Peyer's patch (tissue), 4 donors: ENCODE results near the gene DDX28.
A peak's percentile ranks its signal among the peaks of the same experiment; 100 is the strongest.

Experiments
- POLR2A ChIP-seq, 2 donors: fragments of 450-650 bp; IDR thresholded peaks; one replicate each; pipeline ENCODE4 v1.5.1; 2017; ENCODE audit warnings: antibody characterized with exemption in 2 of 2, mild to moderate bottlenecking in 2 of 2, moderate library complexity in 2 of 2
- TF ChIP-seq, protein P1 (sequence below), 6 experiments: fragments of 450-650 bp in 4 of 6; fragments of 200-600 bp in 2 of 6; sonication (generic) in 1 of 6; IDR thresholded peaks; one replicate each; pipeline ENCODE4 v1.5.1; 2017 to 2019; ENCODE audit warnings: antibody characterized with exemption in 6 of 6, mild to moderate bottlenecking in 3 of 6, moderate library complexity in 1 of 6

DNA sequence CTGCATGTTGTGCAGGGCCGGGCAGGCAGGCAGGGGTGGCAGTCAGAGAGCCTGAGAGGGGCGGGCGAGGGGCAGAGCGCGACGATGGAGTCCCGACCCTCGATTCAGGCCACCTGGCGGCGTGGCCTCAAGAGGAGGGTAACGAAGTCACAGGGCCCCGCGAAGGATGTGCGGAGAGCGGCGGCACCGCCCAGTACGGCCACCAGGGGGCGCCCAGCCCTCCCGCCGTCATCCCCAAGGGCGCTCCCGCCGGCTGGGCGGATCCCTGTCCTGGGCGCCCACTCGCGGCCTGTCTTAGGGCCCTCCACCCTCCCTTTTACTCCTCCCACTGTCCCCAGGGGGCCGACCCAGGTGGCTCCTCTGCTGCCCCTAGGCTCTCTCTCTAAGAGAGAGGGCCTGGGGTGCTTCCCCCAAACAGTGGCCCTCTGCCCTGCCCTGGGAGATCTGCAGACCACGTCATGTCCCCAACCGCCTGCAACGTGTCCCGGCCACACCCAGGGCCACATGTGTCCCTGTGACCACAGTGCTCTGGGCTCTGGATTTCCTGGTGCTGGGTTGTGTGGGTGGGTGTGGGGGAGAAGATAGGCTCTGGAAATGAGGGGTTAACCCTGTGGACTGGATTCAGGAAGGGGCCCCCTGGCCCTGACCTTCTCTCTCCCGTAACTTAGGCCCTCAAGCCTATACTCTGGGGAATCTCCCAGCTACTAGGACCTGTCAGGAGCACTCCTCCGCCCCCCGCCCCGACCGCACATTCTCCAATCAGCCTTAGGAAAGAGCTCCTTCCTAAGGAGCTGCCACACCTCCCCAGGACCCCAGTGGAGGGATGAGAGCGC, 29.6 kb downstream of the DDX28 start:
- TF ChIP-seq, protein P1, sequence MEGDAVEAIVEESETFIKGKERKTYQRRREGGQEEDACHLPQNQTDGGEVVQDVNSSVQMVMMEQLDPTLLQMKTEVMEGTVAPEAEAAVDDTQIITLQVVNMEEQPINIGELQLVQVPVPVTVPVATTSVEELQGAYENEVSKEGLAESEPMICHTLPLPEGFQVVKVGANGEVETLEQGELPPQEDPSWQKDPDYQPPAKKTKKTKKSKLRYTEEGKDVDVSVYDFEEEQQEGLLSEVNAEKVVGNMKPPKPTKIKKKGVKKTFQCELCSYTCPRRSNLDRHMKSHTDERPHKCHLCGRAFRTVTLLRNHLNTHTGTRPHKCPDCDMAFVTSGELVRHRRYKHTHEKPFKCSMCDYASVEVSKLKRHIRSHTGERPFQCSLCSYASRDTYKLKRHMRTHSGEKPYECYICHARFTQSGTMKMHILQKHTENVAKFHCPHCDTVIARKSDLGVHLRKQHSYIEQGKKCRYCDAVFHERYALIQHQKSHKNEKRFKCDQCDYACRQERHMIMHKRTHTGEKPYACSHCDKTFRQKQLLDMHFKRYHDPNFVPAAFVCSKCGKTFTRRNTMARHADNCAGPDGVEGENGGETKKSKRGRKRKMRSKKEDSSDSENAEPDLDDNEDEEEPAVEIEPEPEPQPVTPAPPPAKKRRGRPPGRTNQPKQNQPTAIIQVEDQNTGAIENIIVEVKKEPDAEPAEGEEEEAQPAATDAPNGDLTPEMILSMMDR (IDR thresholded peaks at IDR 0.05), result peak; percentile 96 to 99 (median 98)
- peak in 1 of 2 donors; percentile 42 for TF ChIP-seq POLR2A (IDR thresholded peaks at IDR 0.05)
